ENCODE data around the gene FOXJ1. TPM values are rescaled to one million over a fixed set of nuclear protein-coding genes. Genes with fewer than 3 reads are reported as not detected.

The FOXJ1 gene
- total RNA-seq, 1 experiment from 2014 or later = not detected

- Histone ChIP-seq H3K9ac (ENCODE audit: low read length) (no peak overlapping the region), H4K20me1 (ENCODE audit: insufficient read depth, low read depth, low read length) (no peaks in the 10 kb centered on the region), H2AFZ (ENCODE audit: low read length) (no peak overlapping the region), H3K36me3 (ENCODE audit: insufficient read depth, low read length) (no peaks in the 10 kb centered on the region), H3K27me3 (ENCODE audit: low read length) (no peaks in the 10 kb centered on the region), H3K9me3 (ENCODE audit: low read length) (no peaks in the 10 kb centered on the region), H3K4me1 (ENCODE audit: low read length) (no peaks in the 10 kb centered on the region), H3K9me2 (replicated peaks; ENCODE audit: insufficient read depth, low read length) (no peaks in the 10 kb centered on the region), H3K79me2 (ENCODE audit: low read length) (no peaks in the 10 kb centered on the region), H3K4me3 (ENCODE audit: low read length) (no peak overlapping the region), H3K4me2 (ENCODE audit: low read depth, low read length, poor library complexity, severe bottlenecking) (no peak overlapping the region), H3K27ac (ENCODE audit: low read length) (no peak overlapping the region)
- DNase-seq = no peak
Observed at GRCh38 chr17:76150712-76151622, 9.9 kb upstream of the FOXJ1 start.

GRCh38 chr17:76149214-76149613, 8.2 kb upstream of the FOXJ1 start:
- H3K79me2 ChIP-seq (ENCODE audit: low read length) = no peaks in the 10 kb centered on the region
- no peaks in the 10 kb centered on the region for H4K20me1 ChIP-seq (ENCODE audit: insufficient read depth, low read depth, low read length)
- H3K4me1 ChIP-seq (ENCODE audit: low read length) = no peaks in the 10 kb centered on the region
- H3K4me3 ChIP-seq (ENCODE audit: low read length) = no peak overlapping the region
- H3K36me3 ChIP-seq (ENCODE audit: insufficient read depth, low read length) = no peaks in the 10 kb centered on the region
- H3K4me2 ChIP-seq (ENCODE audit: low read depth, low read length, poor library complexity, severe bottlenecking) = no peak overlapping the region
- no peaks in the 10 kb centered on the region for H3K9me2 ChIP-seq (replicated peaks; ENCODE audit: insufficient read depth, low read length)
- H3K27ac ChIP-seq (ENCODE audit: low read length) = no peak overlapping the region
- H2AFZ ChIP-seq (ENCODE audit: low read length) = no peak overlapping the region
- H3K9me3 ChIP-seq (ENCODE audit: low read length) = no peaks in the 10 kb centered on the region
- no peaks in the 10 kb centered on the region for H3K27me3 ChIP-seq (ENCODE audit: low read length)
- DNase-seq = no peak
- no peak overlapping the region for H3K9ac ChIP-seq (ENCODE audit: low read length)

- Histone ChIP-seq H3K4me2 (ENCODE audit: low read depth, low read length, poor library complexity, severe bottlenecking) (no peak overlapping the region), H3K27ac (ENCODE audit: low read length) (no peak overlapping the region), H3K9me3 (ENCODE audit: low read length) (no peaks in the 10 kb centered on the region), H3K4me1 (ENCODE audit: low read length) (no peaks in the 10 kb centered on the region), H3K9me2 (replicated peaks; ENCODE audit: insufficient read depth, low read length) (no peaks in the 10 kb centered on the region), H3K9ac (ENCODE audit: low read length) (no peak overlapping the region), H4K20me1 (ENCODE audit: insufficient read depth, low read depth, low read length) (no peaks in the 10 kb centered on the region), H2AFZ (ENCODE audit: low read length) (no peak overlapping the region), H3K36me3 (ENCODE audit: insufficient read depth, low read length) (no peaks in the 10 kb centered on the region), H3K27me3 (ENCODE audit: low read length) (no peaks in the 10 kb centered on the region), H3K4me3 (ENCODE audit: low read length) (no peak overlapping the region), H3K79me2 (ENCODE audit: low read length) (no peaks in the 10 kb centered on the region)
- DNase-seq = no peak
Observed at GRCh38 chr17:76148015-76148326, 6.9 kb upstream of the FOXJ1 start.

- Histone ChIP-seq H3K4me2 (ENCODE audit: low read depth, low read length, poor library complexity, severe bottlenecking) (no peak overlapping the region), H2AFZ (ENCODE audit: low read length) (no peak overlapping the region), H4K20me1 (ENCODE audit: insufficient read depth, low read depth, low read length) (no peaks in the 10 kb centered on the region), H3K9ac (ENCODE audit: low read length) (no peak overlapping the region), H3K4me1 (ENCODE audit: low read length) (no peaks in the 10 kb centered on the region), H3K79me2 (ENCODE audit: low read length) (no peaks in the 10 kb centered on the region), H3K27me3 (ENCODE audit: low read length) (no peaks in the 10 kb centered on the region), H3K36me3 (ENCODE audit: insufficient read depth, low read length) (no peaks in the 10 kb centered on the region), H3K9me3 (ENCODE audit: low read length) (no peaks in the 10 kb centered on the region), H3K4me3 (ENCODE audit: low read length) (no peak overlapping the region), H3K27ac (ENCODE audit: low read length) (no peak overlapping the region), H3K9me2 (replicated peaks; ENCODE audit: insufficient read depth, low read length) (no peaks in the 10 kb centered on the region)
- DNase-seq = no peak
Observed at GRCh38 chr17:76147211-76148014, 6.4 kb upstream of the FOXJ1 start.

- H3K4me3 ChIP-seq (ENCODE audit: low read length) = no peak overlapping the region
Observed at GRCh38 chr17:76146053-76146851, 5.2 kb upstream of the FOXJ1 start.

GRCh38 chr17:76145231-76146052, 4.4 kb upstream of the FOXJ1 start:
- no peak overlapping the region; the same call in 1 of the 2 replicates for H2AFZ ChIP-seq (ENCODE audit: low read length)
- H3K27ac ChIP-seq (ENCODE audit: low read length) = no peak overlapping the region
- H3K9ac ChIP-seq (ENCODE audit: low read length) = no peak overlapping the region
- no peaks in the 10 kb centered on the region for H3K79me2 ChIP-seq (ENCODE audit: low read length)
- no peaks in the 10 kb centered on the region for H3K9me2 ChIP-seq (replicated peaks; ENCODE audit: insufficient read depth, low read length)
- H3K9me3 ChIP-seq (ENCODE audit: low read length) = no peaks in the 10 kb centered on the region
- H3K4me1 ChIP-seq (ENCODE audit: low read length) = peaks cover 9% of the 10 kb centered on the region
- no peak overlapping the region for H3K4me2 ChIP-seq (ENCODE audit: low read depth, low read length, poor library complexity, severe bottlenecking)
- H3K4me3 ChIP-seq (ENCODE audit: low read length) = no peak overlapping the region
- no peaks in the 10 kb centered on the region for H4K20me1 ChIP-seq (ENCODE audit: insufficient read depth, low read depth, low read length)
- no peaks in the 10 kb centered on the region for H3K27me3 ChIP-seq (ENCODE audit: low read length)
- no peaks in the 10 kb centered on the region for H3K36me3 ChIP-seq (ENCODE audit: insufficient read depth, low read length)
- no peak for DNase-seq

More at GRCh38 chr17:76146053-76146851, 5.2 kb upstream of the FOXJ1 start:
- Histone ChIP-seq H2AFZ (ENCODE audit: low read length) (no peak overlapping the region), H3K27me3 (ENCODE audit: low read length) (no peaks in the 10 kb centered on the region), H3K4me2 (ENCODE audit: low read depth, low read length, poor library complexity, severe bottlenecking) (no peak overlapping the region), H3K4me1 (ENCODE audit: low read length) (peaks cover 3% of the 10 kb centered on the region), H3K36me3 (ENCODE audit: insufficient read depth, low read length) (no peaks in the 10 kb centered on the region), H3K9me3 (ENCODE audit: low read length) (no peaks in the 10 kb centered on the region), H3K79me2 (ENCODE audit: low read length) (no peaks in the 10 kb centered on the region), H3K27ac (ENCODE audit: low read length) (no peak overlapping the region), H3K9ac (ENCODE audit: low read length) (no peak overlapping the region), H3K9me2 (replicated peaks; ENCODE audit: insufficient read depth, low read length) (no peaks in the 10 kb centered on the region), H4K20me1 (ENCODE audit: insufficient read depth, low read depth, low read length) (no peaks in the 10 kb centered on the region)
- no peak for DNase-seq

GRCh38 chr17:76142585-76143041, 1.6 kb upstream of the FOXJ1 start:
- no peak overlapping the region for H3K27ac ChIP-seq (ENCODE audit: low read length)

More at GRCh38 chr17:76142585-76143041, 1.6 kb upstream of the FOXJ1 start:
- no peaks in the 10 kb centered on the region for H3K9me3 ChIP-seq (ENCODE audit: low read length)
- no peaks in the 10 kb centered on the region for H3K27me3 ChIP-seq (ENCODE audit: low read length)
- H3K4me1 ChIP-seq (ENCODE audit: low read length) = peaks cover 9% of the 10 kb centered on the region
- no peaks in the 10 kb centered on the region for H3K36me3 ChIP-seq (ENCODE audit: insufficient read depth, low read length)
- H3K4me2 ChIP-seq (ENCODE audit: low read depth, low read length, poor library complexity, severe bottlenecking) = no peak overlapping the region
- no peak overlapping the region for H3K4me3 ChIP-seq (ENCODE audit: low read length)
- H2AFZ ChIP-seq (ENCODE audit: low read length) = no peak overlapping the region
- H4K20me1 ChIP-seq (ENCODE audit: insufficient read depth, low read depth, low read length) = no peaks in the 10 kb centered on the region
- H3K9ac ChIP-seq (ENCODE audit: low read length) = no peak overlapping the region
- H3K79me2 ChIP-seq (ENCODE audit: low read length) = no peaks in the 10 kb centered on the region
- DNase-seq = no peak
- H3K9me2 ChIP-seq (replicated peaks; ENCODE audit: insufficient read depth, low read length) = no peaks in the 10 kb centered on the region

All from Karpas-422 (cell line).